ENCODE measurements around the gene CDH13.
A peak's percentile ranks its signal among the peaks of the same experiment; 100 is the strongest.

CDH13 gene

GRCh38 chr16:83743241-83743640 is 1116.5 kb downstream of the CDH13 start:
- H2AFZ ChIP-seq (ENCODE audit: low read depth, low read length): no peak overlapping the region
- peaks cover 6% of the 10 kb centered on the region for H3K27me3 ChIP-seq (ENCODE audit: low read depth, low read length)
- peaks cover 19% of the 10 kb centered on the region for H3K4me1 ChIP-seq (ENCODE audit: low read length)
- H3K36me3 ChIP-seq (replicated peaks; ENCODE audit: low read depth, low read length): no peaks in the 10 kb centered on the region
- no peaks in the 10 kb centered on the region for H3K79me2 ChIP-seq (ENCODE audit: low read length)
- H3K9ac ChIP-seq (ENCODE audit: low read length): no peak overlapping the region
- H3K4me3 ChIP-seq (ENCODE audit: low read length): no peak overlapping the region
- no peaks in the 10 kb centered on the region for H4K20me1 ChIP-seq (ENCODE audit: insufficient read depth, low read length)
- no peak for TF ChIP-seq CTCF (IDR thresholded peaks at IDR 0.05; ENCODE audit: low read depth, low read length)
- no peak for TF ChIP-seq EZH2phosphoT487 (IDR thresholded peaks at IDR 0.05; ENCODE audit: low read depth)
- H3K9me3 ChIP-seq (ENCODE audit: insufficient read depth, low read length): no peaks in the 10 kb centered on the region
- H3K4me2 ChIP-seq (ENCODE audit: low read length): no peak overlapping the region
- H3K27ac ChIP-seq (ENCODE audit: low read length): no peak overlapping the region

GRCh38 chr16:83743720-83744119 is 1117.0 kb downstream of the CDH13 start:
- Histone ChIP-seq H2AFZ (ENCODE audit: low read depth, low read length) (peak overlapping the region; percentile 64), H3K4me2 (ENCODE audit: low read length) (peak overlapping the region; percentile 75), H3K4me1 (ENCODE audit: low read length) (peaks cover 19% of the 10 kb centered on the region), H3K27ac (ENCODE audit: low read length) (peak overlapping the region; percentile 87), H3K27me3 (ENCODE audit: low read depth, low read length) (peaks cover 6% of the 10 kb centered on the region), H4K20me1 (ENCODE audit: insufficient read depth, low read length) (no peaks in the 10 kb centered on the region), H3K9ac (ENCODE audit: low read length) (peak overlapping the region; percentile 56), H3K36me3 (replicated peaks; ENCODE audit: low read depth, low read length) (no peaks in the 10 kb centered on the region), H3K4me3 (ENCODE audit: low read length) (peak overlapping the region; percentile 71), H3K9me3 (ENCODE audit: insufficient read depth, low read length) (no peaks in the 10 kb centered on the region), H3K79me2 (ENCODE audit: low read length) (no peaks in the 10 kb centered on the region)
- TF ChIP-seq EZH2phosphoT487 (IDR thresholded peaks at IDR 0.05; ENCODE audit: low read depth) (no peak), CTCF (IDR thresholded peaks at IDR 0.05; ENCODE audit: low read depth, low read length) (no peak)

- peak overlapping the region; percentile 75 for H3K4me2 ChIP-seq (ENCODE audit: low read length)
- TF ChIP-seq CTCF (IDR thresholded peaks at IDR 0.05; ENCODE audit: low read depth, low read length) (no peak), EZH2phosphoT487 (IDR thresholded peaks at IDR 0.05; ENCODE audit: low read depth) (no peak)
- no peaks in the 10 kb centered on the region for H4K20me1 ChIP-seq (ENCODE audit: insufficient read depth, low read length)
- peak overlapping the region; percentile 71 for H3K4me3 ChIP-seq (ENCODE audit: low read length)
- H3K9ac ChIP-seq (ENCODE audit: low read length): peak overlapping the region; percentile 56
- H2AFZ ChIP-seq (ENCODE audit: low read depth, low read length): peak overlapping the region; percentile 64
- no peaks in the 10 kb centered on the region for H3K36me3 ChIP-seq (replicated peaks; ENCODE audit: low read depth, low read length)
- H3K9me3 ChIP-seq (ENCODE audit: insufficient read depth, low read length): no peaks in the 10 kb centered on the region
- no peaks in the 10 kb centered on the region for H3K79me2 ChIP-seq (ENCODE audit: low read length)
- peaks cover 3% of the 10 kb centered on the region for H3K27me3 ChIP-seq (ENCODE audit: low read depth, low read length)
- peaks cover 19% of the 10 kb centered on the region for H3K4me1 ChIP-seq (ENCODE audit: low read length)
- H3K27ac ChIP-seq (ENCODE audit: low read length): peak overlapping the region; percentile 87
Measured at GRCh38 chr16:83744441-83744981, 1117.7 kb downstream of the CDH13 start.

- H2AFZ ChIP-seq (ENCODE audit: low read depth, low read length): no peak overlapping the region
Measured at GRCh38 chr16:83746611-83747010, 1119.8 kb downstream of the CDH13 start.

More at GRCh38 chr16:83746611-83747010, 1119.8 kb downstream of the CDH13 start:
- Histone ChIP-seq H3K27ac (ENCODE audit: low read length) (no peak overlapping the region), H3K4me1 (ENCODE audit: low read length) (peaks cover 19% of the 10 kb centered on the region), H3K27me3 (ENCODE audit: low read depth, low read length) (peaks cover 9% of the 10 kb centered on the region), H3K9ac (ENCODE audit: low read length) (no peak overlapping the region), H4K20me1 (ENCODE audit: insufficient read depth, low read length) (no peaks in the 10 kb centered on the region), H3K9me3 (ENCODE audit: insufficient read depth, low read length) (no peaks in the 10 kb centered on the region), H3K4me2 (ENCODE audit: low read length) (no peak overlapping the region), H3K4me3 (ENCODE audit: low read length) (no peak overlapping the region), H3K79me2 (ENCODE audit: low read length) (no peaks in the 10 kb centered on the region), H3K36me3 (replicated peaks; ENCODE audit: low read depth, low read length) (no peaks in the 10 kb centered on the region)
- no peak for TF ChIP-seq CTCF (IDR thresholded peaks at IDR 0.05; ENCODE audit: low read depth, low read length)
- no peak for TF ChIP-seq EZH2phosphoT487 (IDR thresholded peaks at IDR 0.05; ENCODE audit: low read depth)

Measured in OCI-LY3 (cell line).